NK-92 (cell line): ENCODE results near the gene PTPRM.

Experiments
- DNase-seq: peaks from one replicate; lab custom pipeline; 2025; ENCODE audit not compliant: unreplicated experiment; lab: John Stamatoyannopoulos, UW

PTPRM gene

DNA sequence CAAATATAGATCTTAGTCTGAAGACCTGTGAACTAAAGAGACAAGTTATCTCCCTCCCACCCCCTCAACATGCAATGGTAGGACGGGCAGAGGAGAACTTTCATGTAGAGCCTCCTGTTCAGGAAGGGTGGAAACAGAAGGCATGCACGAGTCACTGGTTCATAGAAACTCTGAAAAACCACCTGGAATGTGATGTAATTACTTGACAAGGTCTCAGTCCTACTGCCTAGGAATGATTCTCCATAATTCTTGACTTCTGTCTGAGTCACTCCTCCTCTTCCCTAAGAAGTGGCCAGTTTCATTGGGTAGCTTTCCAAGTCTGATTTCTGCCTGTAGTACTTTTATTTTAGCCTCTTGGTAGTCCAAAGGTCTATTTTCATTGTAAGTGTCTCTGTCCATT, 277.3 kb downstream of the PTPRM start:
- no peak for DNase-seq

DNA sequence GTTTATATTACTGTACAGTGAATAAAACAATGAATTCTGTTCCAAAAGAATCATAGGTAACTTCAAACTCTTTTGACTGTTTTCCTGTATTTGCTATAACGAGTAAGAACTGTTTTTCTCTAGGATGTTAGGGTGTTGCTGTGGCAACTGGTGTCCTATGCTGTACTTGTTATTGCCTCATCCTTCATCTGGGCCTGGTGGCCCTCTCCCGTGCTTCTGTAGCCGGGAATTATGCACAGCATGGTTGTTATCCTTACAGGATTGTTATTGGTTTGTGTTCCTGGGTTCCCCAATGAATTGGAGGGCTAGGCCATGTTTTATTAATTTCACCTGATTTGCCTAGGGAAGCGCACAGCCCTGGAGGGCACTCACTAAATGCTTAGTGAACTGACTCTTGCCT, 279.2 kb downstream of the PTPRM start:
- DNase-seq = no peak

DNA sequence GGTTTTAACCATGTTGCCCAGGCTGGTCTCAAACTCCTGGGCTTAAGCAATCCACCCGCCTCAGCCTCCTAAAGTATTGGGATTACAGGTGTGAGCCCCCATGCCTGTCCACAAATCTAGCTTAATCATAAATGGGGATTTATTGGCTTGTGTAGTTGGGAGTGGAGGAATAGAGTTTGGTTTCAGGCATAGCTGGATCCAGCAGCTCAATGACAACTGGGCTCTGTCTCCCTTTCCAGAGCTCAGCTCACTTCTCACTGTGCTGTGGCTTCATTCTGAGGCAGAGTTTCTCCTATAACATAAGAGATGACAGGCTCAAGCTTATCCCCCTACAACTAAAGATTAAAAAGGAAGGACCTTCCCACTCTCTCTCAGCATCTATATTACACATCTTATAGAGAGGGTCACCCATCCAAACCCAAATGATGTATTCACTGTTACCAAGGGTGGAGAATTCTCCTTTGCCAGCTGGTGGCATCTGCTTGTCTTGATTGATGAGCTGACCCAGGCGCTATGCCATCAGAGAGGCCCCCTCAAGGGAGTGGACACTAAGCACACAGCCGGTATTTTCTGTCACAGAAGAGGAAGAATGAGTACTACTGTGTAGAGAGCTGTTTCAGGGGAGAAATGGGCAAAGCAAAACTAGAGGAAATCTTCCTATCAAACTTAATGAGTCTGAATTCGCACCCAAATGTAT, 280.4 kb downstream of the PTPRM start:
- DNase-seq = no peak

DNA sequence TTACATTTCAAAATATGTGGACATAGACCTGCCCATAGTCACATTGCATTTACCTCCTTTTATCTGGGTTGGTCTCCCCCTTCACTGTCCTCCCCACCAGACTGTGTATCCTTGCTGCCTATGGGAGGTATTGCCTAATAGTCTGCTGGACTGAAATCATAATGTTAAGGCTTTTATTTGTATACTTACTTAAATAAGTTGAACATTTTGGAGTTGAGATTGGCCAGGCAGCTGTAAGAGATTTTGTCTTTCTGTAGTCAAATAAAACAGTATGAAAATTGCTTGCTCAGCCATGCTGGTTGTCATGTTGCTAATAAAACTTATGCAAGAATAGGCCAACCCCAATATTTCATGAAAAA, 280.9 kb downstream of the PTPRM start:
- DNase-seq = no peak

DNA sequence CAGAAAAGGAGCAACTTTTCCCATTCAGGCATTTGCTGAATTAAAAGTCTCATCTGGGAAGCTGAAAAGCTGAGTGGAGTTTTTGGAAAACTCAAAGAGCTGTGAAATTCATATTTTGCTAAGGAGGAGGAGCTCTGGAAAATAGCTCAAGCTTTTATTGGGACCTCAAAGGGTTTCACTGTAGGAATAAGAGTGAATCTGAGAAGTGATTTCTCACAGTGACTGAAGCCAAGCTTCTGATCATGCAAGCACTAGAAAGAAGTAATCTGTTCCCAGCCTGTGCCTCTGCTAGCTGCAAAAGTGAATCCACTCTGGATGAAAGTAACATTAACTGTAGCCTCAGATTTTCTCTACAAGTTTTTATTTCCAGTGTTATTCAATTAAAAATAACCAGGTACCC, 283.3 kb downstream of the PTPRM start:
- DNase-seq = no peak

DNA sequence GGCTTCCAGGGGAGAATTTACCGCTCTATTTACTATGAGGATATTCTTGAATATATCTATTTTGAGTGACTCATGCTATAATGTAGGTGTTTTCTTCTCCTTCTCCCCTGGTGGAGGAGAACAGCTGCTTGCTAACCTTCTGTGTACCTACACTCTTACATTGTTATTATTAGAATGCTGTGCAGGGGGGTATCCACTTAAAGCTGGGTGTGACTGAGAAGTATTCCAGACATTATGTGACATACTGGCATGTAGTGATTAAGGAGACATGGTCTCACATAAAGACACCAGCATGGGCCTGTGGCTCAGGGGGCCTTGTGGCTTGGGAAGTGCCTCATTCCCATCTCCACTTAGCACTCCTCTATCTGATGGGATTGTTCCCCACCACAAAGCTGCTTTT, 287.9 kb downstream of the PTPRM start:
- no peak for DNase-seq

DNA sequence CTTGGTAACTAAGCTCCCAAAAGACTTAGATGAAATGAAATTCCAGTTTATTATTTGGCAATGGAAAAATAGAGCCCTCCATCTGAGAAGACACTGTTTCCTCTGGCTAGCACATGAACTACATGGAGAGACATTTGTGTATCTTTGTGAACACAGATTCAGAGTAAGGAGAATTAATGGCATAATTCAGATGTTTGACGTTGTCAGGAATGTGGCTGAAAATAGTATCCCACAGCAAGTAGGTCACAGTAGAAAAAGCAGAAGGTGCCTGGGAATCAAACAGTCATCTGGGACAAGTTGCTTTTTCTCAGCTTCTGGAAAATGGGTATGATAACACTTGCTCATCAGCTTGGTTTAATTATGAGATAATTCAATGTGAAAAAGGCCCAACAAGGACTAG, 288.6 kb downstream of the PTPRM start:
- DNase-seq = no peak

DNA sequence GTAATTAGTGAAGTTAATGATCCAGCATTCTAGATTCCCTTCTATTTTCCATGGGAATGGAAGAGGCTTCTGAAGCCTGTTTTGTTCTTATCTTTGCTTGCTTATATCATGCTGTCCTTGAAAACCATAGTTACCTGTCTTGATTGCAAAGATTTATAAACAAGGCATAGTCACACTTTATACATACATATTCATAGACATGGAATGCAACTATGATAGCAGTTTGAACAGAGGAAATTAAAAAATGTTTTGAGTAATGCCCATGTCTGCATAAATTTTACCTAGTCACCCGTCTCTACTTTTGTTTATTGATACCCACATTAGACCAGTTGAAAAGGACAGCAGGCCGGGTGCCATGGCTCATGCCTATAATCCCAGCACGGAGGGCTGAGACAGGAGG, 289.0 kb downstream of the PTPRM start:
- DNase-seq = no peak

DNA sequence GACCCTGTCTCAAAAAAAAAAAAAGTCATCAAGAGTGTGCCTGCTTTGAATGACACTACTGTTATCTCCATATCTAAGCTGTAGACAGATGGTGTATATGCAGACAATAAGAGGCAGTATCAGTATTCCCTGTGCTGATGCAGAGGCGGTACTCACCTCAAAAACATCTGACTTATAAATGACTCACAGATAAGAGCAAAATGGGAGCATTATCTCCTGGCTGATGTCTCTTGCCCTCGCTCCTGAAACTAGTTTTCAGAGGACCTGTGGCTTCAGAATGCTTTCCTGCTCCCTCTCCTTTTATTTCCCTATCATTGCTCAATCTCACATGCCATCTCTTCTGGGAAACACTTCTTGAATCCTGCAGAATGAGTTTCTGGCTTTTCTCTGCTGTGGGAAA, 289.6 kb downstream of the PTPRM start:
- no peak for DNase-seq

DNA sequence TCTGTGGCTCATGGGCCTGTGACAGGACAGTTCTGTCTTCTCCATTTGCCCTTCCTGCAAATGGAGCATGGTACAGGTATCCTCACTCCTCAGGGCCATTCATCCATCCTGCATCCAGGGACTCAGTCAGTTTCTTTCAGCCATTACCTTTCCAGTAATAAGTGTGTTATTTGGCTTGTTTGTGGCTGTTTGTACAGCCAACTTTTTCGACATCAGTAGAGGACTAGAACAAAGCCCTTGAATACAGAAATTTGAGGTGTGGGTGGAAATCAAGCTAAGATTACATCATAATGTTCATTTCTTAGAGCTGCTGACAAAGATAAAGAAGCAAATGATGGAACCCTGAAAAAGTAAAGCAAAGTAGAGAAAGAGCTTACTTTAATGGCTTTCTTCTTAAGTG, 290.4 kb downstream of the PTPRM start:
- no peak for DNase-seq

DNA sequence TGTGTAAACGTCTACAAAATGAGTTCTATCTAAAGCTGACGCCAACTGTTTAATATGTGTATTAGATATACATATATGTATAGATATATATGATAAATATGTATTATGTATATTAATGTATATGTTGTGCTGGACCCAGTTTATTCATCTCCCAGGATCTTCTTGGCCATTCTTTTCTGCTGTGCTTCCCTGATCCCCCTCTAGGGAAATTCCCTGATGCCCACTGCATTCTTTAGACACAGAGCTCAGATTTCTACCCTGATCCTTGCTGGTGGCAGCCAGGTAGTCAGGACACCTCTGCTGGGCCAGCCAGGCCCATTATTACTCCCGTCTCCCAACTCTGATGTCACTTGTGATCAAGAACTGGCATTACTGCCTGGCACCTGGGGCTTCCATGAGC, 292.0 kb downstream of the PTPRM start:
- no peak for DNase-seq

DNA sequence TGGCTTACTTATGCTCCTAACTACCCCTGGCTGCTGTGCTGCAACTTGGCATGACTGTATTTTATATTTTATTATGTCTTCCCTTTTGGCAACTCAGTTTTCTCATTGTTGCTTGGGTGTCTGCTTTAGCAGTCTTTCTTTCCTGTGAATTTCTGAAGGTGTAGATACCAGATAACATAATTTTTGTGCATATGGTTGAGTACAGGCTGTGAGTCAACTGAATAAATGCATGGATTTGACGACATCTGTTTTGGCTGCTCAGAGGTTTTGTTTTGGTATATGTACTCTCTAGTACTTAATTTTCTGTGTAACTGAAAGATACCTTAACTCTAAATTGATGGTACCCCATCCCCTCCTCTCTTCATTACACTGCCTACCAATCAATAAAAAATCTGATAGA, 303.1 kb downstream of the PTPRM start:
- no peak for DNase-seq

DNA sequence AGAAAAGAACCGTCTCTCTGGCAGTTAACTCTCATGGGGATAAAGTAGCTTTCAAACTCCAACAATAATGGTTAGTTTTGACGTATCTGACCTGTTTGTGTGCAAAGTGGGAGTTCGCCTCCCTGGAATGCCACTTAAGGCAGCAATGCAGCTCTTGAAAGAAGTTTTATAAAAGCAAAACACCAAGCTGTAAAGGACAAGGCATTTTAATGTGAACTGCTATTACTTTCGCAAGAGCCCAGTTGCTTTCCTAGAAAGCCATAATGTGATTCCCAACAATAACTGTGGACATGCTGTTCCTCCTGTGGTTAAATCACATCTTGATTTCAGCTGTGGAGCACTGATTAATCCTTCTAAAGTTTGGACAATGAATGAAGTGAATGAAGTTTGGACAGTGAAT, 303.7 kb downstream of the PTPRM start:
- no peak for DNase-seq

DNA sequence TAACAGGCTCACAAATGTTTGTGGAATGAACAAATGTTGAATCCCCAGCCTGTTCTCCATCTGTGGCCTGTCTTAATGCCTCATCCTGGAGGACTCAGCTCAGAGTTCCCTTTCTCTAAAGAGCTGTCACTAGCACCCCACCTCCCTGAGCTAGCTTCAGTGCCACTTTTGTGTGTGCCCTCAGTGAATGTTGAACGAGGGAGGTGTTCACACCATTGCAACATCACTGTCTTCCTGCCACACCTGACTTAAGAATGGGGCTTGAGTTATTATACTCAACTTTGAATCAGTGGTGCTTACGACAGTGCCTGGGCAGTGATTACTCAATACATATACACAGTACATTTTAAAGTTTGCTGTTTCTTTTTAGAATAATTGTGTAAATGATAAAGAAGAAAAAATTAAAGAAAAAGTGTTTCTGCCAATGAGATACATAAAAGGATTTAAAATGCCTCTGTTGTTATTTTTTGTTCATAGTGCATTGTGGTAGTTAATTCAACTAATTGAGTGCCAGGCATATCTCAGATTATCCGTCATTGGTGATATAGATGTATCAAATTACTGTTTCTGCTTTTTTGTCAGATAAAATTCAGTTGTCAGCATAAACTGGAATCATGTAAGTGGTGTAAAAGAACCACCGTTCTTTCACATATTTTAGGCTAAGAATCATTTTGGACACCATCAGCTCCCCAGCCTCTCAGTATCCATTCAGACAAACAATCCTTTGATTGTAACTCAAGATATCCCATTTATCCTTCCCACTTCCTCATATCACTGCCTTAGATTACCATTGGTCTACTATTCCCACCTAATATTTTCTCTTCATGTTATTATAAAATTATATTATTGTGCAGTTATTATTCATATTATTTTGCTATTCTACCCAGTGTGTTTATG, 304.7 kb downstream of the PTPRM start:
- DNase-seq = no peak

DNA sequence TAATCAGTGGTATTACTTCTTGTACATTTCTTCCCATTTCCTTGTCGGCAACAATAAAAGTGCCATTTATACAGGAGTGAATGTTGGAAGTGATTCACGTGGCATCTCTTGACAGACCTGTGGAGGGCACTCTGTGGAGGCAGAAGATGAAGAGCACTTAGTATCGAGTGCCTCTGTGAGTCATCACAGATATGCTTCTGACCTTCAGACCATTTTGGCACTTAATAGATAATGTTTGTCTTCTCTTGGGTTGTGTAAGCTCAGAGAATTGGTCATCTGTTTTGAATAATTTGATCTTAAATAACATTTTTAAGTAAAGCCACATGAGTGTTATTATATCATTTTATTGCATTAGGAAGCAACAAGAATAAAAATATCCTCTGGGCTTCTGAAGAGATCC, 305.5 kb downstream of the PTPRM start:
- no peak for DNase-seq

DNA sequence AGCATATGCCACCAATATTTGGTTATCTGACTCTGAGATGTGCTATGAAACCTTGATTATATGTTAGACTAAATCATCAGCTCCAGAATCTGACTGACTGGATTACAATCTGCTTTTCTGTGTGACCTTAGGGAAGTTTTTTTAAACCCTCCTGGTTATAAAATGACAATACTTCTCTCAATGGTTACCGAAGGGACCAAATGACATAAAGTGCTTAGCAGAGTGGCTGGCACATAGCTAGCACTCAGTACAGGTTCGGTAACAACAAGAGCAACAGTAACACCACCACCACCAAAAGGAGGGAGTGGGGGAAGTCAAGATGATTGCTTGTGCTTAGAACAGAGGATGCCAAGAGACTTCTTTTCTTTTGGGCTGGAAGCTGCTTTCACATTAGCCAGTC, 306.2 kb downstream of the PTPRM start:
- no peak for DNase-seq

DNA sequence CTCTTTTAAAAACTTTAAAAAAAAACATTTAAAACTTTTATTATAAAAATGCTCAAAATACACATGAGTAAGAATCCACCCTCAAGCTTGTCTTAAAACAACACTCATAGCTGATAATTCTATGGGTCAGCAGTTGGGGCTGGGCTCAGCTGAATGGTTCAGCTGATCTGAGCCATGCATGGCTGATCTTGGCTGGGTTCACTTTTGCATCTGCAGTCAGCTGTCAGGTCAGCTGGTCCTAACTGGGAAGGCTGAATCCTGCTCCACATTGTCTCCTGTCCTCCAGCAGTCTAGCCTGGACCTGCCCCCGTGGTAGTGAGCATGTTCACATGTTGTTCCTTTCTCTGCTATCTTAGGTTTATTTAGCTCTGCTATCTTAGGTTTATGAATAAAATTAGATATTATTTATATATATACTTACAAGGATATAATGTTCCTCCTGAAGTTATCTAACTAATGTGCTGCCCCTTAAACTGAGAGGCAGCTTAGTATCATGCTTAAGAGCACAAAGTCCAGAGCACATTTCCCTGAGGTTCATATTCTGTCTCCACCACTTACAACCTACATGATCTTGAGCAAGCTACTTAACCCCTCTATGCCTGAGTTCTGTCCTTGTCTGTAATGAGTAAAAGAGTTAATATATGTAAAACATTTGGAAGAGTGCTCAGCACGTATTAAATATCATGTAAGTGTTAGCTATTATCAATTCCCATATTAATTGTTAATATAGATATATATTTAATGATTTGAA, 309.4 kb downstream of the PTPRM start:
- DNase-seq = no peak

DNA sequence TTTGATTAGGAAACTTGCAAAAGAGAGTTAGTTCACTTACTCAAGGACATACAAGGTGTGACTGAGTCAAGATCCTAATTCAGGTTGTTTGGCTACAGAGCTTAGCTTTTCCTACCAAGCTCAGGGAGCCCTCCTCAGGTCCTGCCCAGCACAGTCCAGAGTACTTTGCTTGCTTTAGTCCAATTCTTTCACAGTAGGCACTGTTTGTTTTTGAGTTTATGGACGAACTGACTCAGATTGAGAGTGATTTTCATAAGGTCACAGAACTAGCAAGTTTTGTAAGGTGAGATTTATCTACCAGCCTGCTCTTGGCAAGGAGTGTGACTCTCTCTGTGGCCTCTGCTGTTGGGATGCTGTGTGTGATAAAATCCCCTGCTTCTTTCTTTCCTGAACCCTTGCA, 310.5 kb downstream of the PTPRM start:
- DNase-seq = no peak

DNA sequence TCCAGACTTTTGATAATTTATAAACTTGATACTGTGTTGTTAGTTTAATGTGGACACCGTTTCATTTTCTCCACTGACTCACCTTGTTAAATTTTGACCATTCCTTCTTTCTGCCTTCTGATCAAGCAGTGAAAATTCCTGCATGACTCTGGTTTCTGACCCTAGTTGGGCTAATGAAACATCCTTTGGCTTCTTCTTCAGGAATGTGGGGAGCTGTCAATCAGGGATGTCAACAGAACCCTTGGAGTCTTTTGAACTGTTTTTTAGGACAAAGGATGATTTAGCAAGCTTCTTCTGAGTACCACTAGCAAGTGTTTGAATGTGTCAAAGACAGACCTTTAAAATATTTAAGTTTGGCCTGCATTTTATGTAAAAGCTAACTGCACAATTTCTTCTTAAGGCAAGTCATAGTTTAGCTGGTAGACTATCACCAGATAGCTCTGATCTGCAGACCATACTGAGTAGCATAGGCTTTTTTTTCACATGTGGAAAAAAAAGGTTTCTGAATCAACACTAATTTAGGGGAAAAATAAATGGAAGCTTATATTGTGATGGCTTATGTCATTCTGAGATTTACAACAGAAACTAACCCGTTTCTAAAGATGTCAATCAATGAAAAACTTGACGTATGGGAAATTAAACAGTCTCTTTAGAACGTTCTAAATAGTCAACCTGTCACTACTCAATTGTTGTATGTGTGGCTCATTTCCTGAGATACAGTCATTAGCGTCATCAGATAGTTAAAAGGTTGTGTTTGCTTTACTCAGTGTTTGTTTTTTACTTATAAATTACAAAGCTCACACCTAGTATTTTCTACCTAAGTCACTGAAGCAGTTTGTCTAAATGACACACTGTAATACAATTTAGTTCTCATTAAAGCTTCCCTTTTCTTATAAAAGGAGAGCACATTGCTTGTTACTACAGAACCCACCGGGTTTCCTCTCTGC, 311.4 kb downstream of the PTPRM start:
- DNase-seq = no peak

DNA sequence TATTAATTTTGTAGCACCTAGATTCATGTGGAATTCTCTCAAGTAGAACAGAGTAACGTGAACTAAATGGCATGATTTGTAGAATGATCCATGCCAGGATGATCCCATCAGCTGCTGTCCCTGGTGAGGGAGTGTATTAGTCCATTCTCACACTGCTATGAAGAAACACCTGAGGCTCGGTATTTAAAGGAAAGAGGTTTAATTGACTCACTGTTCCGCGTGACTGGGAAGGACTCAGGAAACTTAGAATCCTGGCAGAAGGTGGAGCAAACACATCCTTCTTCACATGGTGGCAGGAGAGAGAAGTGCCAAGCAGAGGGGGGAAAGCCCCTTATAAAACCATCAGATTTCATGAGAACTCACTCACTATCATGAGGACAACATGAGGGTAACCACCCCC, 312.6 kb downstream of the PTPRM start:
- DNase-seq = no peak

DNA sequence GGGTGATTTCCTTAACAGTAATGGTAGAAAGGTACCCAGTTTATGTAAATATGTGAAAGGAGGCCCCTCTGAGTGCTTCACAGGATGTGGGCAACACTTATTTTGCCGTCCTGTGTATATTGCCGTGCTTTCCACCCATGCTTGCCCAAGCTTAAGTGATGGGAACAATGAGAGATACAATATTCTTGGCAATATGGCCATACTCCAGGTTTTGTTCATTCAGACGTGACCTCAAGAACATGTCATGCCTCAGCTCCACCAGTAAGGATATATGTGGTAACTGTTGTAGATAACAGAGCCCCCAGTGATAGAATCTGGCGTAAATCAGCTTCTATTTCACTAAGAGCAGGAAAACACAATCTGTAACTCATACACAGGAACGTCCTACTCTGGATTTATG, 318.7 kb downstream of the PTPRM start:
- DNase-seq = no peak
